ENCODE data around the gene C14orf93. TPM values are rescaled to one million over a fixed set of nuclear protein-coding genes. Genes with fewer than 3 reads are reported as not detected.
A peak's percentile ranks its signal among the peaks of the same experiment; 100 is the strongest.

Gene C14orf93
- total and polyA plus RNA-seq, 9 of the 15 experiments (the other 6 are each of a cell fraction or from before 2014, with no cell fraction given): 2.2 to 22.4 (median 16.1) TPM

GRCh38 chr14:23034498-23035302, 24.8 kb upstream of the C14orf93 start, which contains the start of gene PSMB5 (continued):
- no peak for TF ChIP-seq ZNF408 (CRISPR knock-in tag; IDR thresholded peaks at IDR 0.05; ENCODE audit: low read depth)
- TF ChIP-seq RFX7 (CRISPR knock-in tag; IDR thresholded peaks at IDR 0.05): no peak
- TF ChIP-seq, protein P1, sequence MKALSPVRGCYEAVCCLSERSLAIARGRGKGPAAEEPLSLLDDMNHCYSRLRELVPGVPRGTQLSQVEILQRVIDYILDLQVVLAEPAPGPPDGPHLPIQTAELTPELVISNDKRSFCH (CRISPR knock-in tag; IDR thresholded peaks at IDR 0.05): no peak
- TF ChIP-seq, protein P1 (tag; IDR thresholded peaks at IDR 0.05): peak; percentile 60; the same call in 1 of the 2 replicates
- TF ChIP-seq SMARCB1 (IDR thresholded peaks at IDR 0.05; ENCODE audit: insufficient read length, low read depth): no peak
- no peak for TF ChIP-seq TFE3 (CRISPR knock-in tag; IDR thresholded peaks at IDR 0.05)
- TF ChIP-seq KHSRP (IDR thresholded peaks at IDR 0.05): no peak
- TF ChIP-seq MEF2A (IDR thresholded peaks at IDR 0.05; ENCODE audit: control insufficient read depth, low read depth, low read length): no peak
- no peak for TF ChIP-seq CTCF (IDR thresholded peaks at IDR 0.05 in 2 of 3, conservative IDR thresholded peaks at IDR 0.05 in 1 of 3; ENCODE audit: insufficient read depth in 2 of 3, low read depth in 1 of 3, low read length in 3 of 3)
- TF ChIP-seq NR2C1 (IDR thresholded peaks at IDR 0.05): peak; percentile 95
- TF ChIP-seq NR2C1 (tag; IDR thresholded peaks at IDR 0.05): peak; percentile 96
- TF ChIP-seq, protein P2, sequence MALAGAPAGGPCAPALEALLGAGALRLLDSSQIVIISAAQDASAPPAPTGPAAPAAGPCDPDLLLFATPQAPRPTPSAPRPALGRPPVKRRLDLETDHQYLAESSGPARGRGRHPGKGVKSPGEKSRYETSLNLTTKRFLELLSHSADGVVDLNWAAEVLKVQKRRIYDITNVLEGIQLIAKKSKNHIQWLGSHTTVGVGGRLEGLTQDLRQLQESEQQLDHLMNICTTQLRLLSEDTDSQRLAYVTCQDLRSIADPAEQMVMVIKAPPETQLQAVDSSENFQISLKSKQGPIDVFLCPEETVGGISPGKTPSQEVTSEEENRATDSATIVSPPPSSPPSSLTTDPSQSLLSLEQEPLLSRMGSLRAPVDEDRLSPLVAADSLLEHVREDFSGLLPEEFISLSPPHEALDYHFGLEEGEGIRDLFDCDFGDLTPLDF (CRISPR knock-in tag; IDR thresholded peaks at IDR 0.05): no peak
- no peak for TF ChIP-seq ZNF184 (CRISPR knock-in tag; IDR thresholded peaks at IDR 0.05)
- TF ChIP-seq ESRRA (IDR thresholded peaks at IDR 0.05; ENCODE audit: borderline replicate concordance, low read depth): peak; percentile 45; the same call in 1 of the 2 replicates
- no peak for TF ChIP-seq STAT5A (IDR thresholded peaks at IDR 0.05; ENCODE audit: borderline replicate concordance, low read length)
- no peak for TF ChIP-seq ZNF518B (CRISPR knock-in tag; IDR thresholded peaks at IDR 0.05)
- TF ChIP-seq, protein P3, sequence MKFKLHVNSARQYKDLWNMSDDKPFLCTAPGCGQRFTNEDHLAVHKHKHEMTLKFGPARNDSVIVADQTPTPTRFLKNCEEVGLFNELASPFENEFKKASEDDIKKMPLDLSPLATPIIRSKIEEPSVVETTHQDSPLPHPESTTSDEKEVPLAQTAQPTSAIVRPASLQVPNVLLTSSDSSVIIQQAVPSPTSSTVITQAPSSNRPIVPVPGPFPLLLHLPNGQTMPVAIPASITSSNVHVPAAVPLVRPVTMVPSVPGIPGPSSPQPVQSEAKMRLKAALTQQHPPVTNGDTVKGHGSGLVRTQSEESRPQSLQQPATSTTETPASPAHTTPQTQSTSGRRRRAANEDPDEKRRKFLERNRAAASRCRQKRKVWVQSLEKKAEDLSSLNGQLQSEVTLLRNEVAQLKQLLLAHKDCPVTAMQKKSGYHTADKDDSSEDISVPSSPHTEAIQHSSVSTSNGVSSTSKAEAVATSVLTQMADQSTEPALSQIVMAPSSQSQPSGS (CRISPR knock-in tag; IDR thresholded peaks at IDR 0.05): no peak
